Measurements from ENCODE around the gene PTPRD. TPM values are rescaled to one million over a fixed set of nuclear protein-coding genes. Genes with fewer than 3 reads are reported as not detected.

Gene PTPRD
- total RNA-seq, 1 donor from 2014 or later = 532 TPM

- Mint-ChIP-seq H3K27ac (ENCODE audit: unreplicated experiment) (no peak overlapping the region), H3K36me3 (ENCODE audit: unreplicated experiment) (no peaks in the 10 kb centered on the region), H3K27me3 (ENCODE audit: unreplicated experiment) (no peaks in the 10 kb centered on the region), H3K9me3 (ENCODE audit: unreplicated experiment) (no peaks in the 10 kb centered on the region), H3K4me1 (ENCODE audit: low read depth, unreplicated experiment) (no peaks in the 10 kb centered on the region), H3K4me3 (ENCODE audit: unreplicated experiment) (no peak overlapping the region)
- DNase-seq = no peak
- TF ChIP-seq CTCF (IDR thresholded peaks at IDR 0.05; ENCODE audit: partially characterized antibody, unreplicated experiment) = no peak
Measured at GRCh38 chr9:8268881-8269280, 2343.9 kb downstream of the PTPRD start.

- H3K4me1 Mint-ChIP-seq (ENCODE audit: low read depth, unreplicated experiment) = no peaks in the 10 kb centered on the region
Measured at GRCh38 chr9:8268216-8268878, 2344.5 kb downstream of the PTPRD start.

GRCh38 chr9:8267636-8268035 lies 2345.2 kb downstream of the PTPRD start:
- TF ChIP-seq CTCF (IDR thresholded peaks at IDR 0.05; ENCODE audit: partially characterized antibody, unreplicated experiment) = no peak
- Mint-ChIP-seq H3K27me3 (ENCODE audit: unreplicated experiment) (no peaks in the 10 kb centered on the region), H3K27ac (ENCODE audit: unreplicated experiment) (no peak overlapping the region), H3K36me3 (ENCODE audit: unreplicated experiment) (no peaks in the 10 kb centered on the region), H3K4me3 (ENCODE audit: unreplicated experiment) (no peak overlapping the region), H3K9me3 (ENCODE audit: unreplicated experiment) (no peaks in the 10 kb centered on the region), H3K4me1 (ENCODE audit: low read depth, unreplicated experiment) (no peaks in the 10 kb centered on the region)
- no peak for DNase-seq

More at GRCh38 chr9:8268216-8268878, 2344.5 kb downstream of the PTPRD start:
- H3K27me3 Mint-ChIP-seq (ENCODE audit: unreplicated experiment) = no peaks in the 10 kb centered on the region
- DNase-seq = no peak
- no peaks in the 10 kb centered on the region for H3K36me3 Mint-ChIP-seq (ENCODE audit: unreplicated experiment)
- no peak overlapping the region for H3K4me3 Mint-ChIP-seq (ENCODE audit: unreplicated experiment)
- no peak for TF ChIP-seq CTCF (IDR thresholded peaks at IDR 0.05; ENCODE audit: partially characterized antibody, unreplicated experiment)
- H3K9me3 Mint-ChIP-seq (ENCODE audit: unreplicated experiment) = no peaks in the 10 kb centered on the region
- H3K27ac Mint-ChIP-seq (ENCODE audit: unreplicated experiment) = no peak overlapping the region

GRCh38 chr9:8266861-8267260 lies 2345.9 kb downstream of the PTPRD start:
- no peak for DNase-seq
- no peaks in the 10 kb centered on the region for H3K9me3 Mint-ChIP-seq (ENCODE audit: unreplicated experiment)
- TF ChIP-seq CTCF (IDR thresholded peaks at IDR 0.05; ENCODE audit: partially characterized antibody, unreplicated experiment) = no peak
- H3K27me3 Mint-ChIP-seq (ENCODE audit: unreplicated experiment) = peaks cover under 1% of the 10 kb centered on the region
- H3K4me1 Mint-ChIP-seq (ENCODE audit: low read depth, unreplicated experiment) = no peaks in the 10 kb centered on the region
- H3K4me3 Mint-ChIP-seq (ENCODE audit: unreplicated experiment) = no peak overlapping the region
- H3K36me3 Mint-ChIP-seq (ENCODE audit: unreplicated experiment) = no peaks in the 10 kb centered on the region
- H3K27ac Mint-ChIP-seq (ENCODE audit: unreplicated experiment) = no peak overlapping the region

- Mint-ChIP-seq H3K36me3 (ENCODE audit: unreplicated experiment) (no peaks in the 10 kb centered on the region), H3K9me3 (ENCODE audit: unreplicated experiment) (no peaks in the 10 kb centered on the region), H3K4me3 (ENCODE audit: unreplicated experiment) (no peak overlapping the region), H3K27me3 (ENCODE audit: unreplicated experiment) (peaks cover 4% of the 10 kb centered on the region), H3K4me1 (ENCODE audit: low read depth, unreplicated experiment) (no peaks in the 10 kb centered on the region), H3K27ac (ENCODE audit: unreplicated experiment) (no peak overlapping the region)
- no peak for DNase-seq
- TF ChIP-seq CTCF (IDR thresholded peaks at IDR 0.05; ENCODE audit: partially characterized antibody, unreplicated experiment) = no peak
Measured at GRCh38 chr9:8265281-8265680, 2347.5 kb downstream of the PTPRD start.
